GM12878 (cell line): Measurements from ENCODE around the gene PLEKHG4B. TPM values are rescaled to one million over a fixed set of nuclear protein-coding genes. Genes with fewer than 3 reads are reported as not detected.

Source experiments
- ATF7 ChIP-seq: fragments of 450-650 bp; IDR thresholded peaks from 2 replicates; pipeline ENCODE4 v1.6.1; 2016; ENCODE audit warnings: low read depth, mild to moderate bottlenecking
- TCF12 ChIP-seq: IDR thresholded peaks from 2 replicates; pipeline ENCODE4 v1.6.1; 2011; ENCODE audit warnings: low read depth, mild to moderate bottlenecking, low read length
- polyA plus RNA-seq, 11 experiments: library from polyadenylated mRNA; depleted of rRNA in 4 of 11; unstranded in 6 of 11; stranded (reverse) in 5 of 11; fragments of >200 nt; fragmentation: Nextera tagmentation in 4 of 11; fragmentation: Illumina TruSeq in 1 of 11; extraction: Ambion mirVana in 4 of 11; extraction: Trizol in 1 of 11; gene quantifications; 1 replicate in 1 of 11; 2 replicates in 10 of 11; pipeline versions ENCODE4 v1.2.1 to v1.2.3, GENCODE V29; 2011 to 2016; ENCODE audit warnings: inconsistent platforms in 2 of 11, missing spikeins in 2 of 11, low read depth in 1 of 11
- total RNA-seq, 4 experiments: library from RNA; depleted of rRNA in 3 of 4; stranded (reverse); fragments of >200 nt in 3 of 4; fragmentation: Illumina TruSeq in 1 of 4; extraction: Trizol in 1 of 4; gene quantifications; 2 replicates each; pipeline versions ENCODE4 v1.2.1 to v1.2.3, GENCODE V29; 2013 to 2021
- TF ChIP-seq, protein P1 (sequence below): fragments of 450-650 bp; IDR thresholded peaks from 2 replicates; pipeline ENCODE4 v1.6.1; 2017; ENCODE audit warnings: mild to moderate bottlenecking, moderate library complexity
- TF ChIP-seq, protein P2 (sequence below): fragments of 450-650 bp; IDR thresholded peaks from 2 replicates; pipeline ENCODE4 v1.6.1; 2017; ENCODE audit warnings: mild to moderate bottlenecking, moderate library complexity

Gene PLEKHG4B
- total and polyA plus RNA-seq, 10 of the 15 experiments (the other 5 are each of a cell fraction or from before 2014, with no cell fraction given): under 0.01 to 0.05 (median 0.01) TPM; not detected in 6

DNA sequence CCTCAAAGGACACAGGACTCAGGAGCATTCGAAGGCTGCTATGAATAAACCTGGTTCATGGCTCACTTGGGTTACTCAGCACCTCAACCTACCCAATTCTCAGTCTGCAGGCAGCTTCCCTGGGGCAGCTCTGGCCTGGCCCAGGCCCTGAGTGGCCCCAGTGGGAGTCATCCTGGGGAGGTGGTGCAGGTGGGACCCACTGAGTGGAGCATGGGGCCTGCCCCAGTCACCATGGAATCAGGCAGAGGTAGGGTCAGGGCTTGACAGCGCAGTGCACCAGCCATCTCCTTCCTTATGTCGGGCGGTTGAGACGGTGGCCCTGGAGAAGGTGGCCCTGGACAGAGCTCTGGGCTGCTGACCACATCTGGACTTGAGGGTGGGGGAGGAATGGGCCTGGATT lies 19.2 kb downstream of the PLEKHG4B start (continued):
- TF ChIP-seq, protein P1, sequence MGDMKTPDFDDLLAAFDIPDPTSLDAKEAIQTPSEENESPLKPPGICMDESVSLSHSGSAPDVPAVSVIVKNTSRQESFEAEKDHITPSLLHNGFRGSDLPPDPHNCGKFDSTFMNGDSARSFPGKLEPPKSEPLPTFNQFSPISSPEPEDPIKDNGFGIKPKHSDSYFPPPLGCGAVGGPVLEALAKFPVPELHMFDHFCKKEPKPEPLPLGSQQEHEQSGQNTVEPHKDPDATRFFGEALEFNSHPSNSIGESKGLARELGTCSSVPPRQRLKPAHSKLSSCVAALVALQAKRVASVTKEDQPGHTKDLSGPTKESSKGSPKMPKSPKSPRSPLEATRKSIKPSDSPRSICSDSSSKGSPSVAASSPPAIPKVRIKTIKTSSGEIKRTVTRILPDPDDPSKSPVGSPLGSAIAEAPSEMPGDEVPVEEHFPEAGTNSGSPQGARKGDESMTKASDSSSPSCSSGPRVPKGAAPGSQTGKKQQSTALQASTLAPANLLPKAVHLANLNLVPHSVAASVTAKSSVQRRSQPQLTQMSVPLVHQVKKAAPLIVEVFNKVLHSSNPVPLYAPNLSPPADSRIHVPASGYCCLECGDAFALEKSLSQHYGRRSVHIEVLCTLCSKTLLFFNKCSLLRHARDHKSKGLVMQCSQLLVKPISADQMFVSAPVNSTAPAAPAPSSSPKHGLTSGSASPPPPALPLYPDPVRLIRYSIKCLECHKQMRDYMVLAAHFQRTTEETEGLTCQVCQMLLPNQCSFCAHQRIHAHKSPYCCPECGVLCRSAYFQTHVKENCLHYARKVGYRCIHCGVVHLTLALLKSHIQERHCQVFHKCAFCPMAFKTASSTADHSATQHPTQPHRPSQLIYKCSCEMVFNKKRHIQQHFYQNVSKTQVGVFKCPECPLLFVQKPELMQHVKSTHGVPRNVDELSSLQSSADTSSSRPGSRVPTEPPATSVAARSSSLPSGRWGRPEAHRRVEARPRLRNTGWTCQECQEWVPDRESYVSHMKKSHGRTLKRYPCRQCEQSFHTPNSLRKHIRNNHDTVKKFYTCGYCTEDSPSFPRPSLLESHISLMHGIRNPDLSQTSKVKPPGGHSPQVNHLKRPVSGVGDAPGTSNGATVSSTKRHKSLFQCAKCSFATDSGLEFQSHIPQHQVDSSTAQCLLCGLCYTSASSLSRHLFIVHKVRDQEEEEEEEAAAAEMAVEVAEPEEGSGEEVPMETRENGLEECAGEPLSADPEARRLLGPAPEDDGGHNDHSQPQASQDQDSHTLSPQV: no peak
- TF ChIP-seq, protein P2, sequence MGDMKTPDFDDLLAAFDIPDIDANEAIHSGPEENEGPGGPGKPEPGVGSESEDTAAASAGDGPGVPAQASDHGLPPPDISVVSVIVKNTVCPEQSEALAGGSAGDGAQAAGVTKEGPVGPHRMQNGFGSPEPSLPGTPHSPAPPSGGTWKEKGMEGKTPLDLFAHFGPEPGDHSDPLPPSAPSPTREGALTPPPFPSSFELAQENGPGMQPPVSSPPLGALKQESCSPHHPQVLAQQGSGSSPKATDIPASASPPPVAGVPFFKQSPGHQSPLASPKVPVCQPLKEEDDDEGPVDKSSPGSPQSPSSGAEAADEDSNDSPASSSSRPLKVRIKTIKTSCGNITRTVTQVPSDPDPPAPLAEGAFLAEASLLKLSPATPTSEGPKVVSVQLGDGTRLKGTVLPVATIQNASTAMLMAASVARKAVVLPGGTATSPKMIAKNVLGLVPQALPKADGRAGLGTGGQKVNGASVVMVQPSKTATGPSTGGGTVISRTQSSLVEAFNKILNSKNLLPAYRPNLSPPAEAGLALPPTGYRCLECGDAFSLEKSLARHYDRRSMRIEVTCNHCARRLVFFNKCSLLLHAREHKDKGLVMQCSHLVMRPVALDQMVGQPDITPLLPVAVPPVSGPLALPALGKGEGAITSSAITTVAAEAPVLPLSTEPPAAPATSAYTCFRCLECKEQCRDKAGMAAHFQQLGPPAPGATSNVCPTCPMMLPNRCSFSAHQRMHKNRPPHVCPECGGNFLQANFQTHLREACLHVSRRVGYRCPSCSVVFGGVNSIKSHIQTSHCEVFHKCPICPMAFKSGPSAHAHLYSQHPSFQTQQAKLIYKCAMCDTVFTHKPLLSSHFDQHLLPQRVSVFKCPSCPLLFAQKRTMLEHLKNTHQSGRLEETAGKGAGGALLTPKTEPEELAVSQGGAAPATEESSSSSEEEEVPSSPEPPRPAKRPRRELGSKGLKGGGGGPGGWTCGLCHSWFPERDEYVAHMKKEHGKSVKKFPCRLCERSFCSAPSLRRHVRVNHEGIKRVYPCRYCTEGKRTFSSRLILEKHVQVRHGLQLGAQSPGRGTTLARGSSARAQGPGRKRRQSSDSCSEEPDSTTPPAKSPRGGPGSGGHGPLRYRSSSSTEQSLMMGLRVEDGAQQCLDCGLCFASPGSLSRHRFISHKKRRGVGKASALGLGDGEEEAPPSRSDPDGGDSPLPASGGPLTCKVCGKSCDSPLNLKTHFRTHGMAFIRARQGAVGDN: no peak
- TF ChIP-seq ATF7: no peak
- no peak for TF ChIP-seq TCF12
